SK-N-SH (cell line): ENCODE data around the gene HSFX3. TPM values are rescaled to one million over a fixed set of nuclear protein-coding genes. Genes with fewer than 3 reads are reported as not detected.

Experiments
- CTCF ChIA-PET: fragments of 300-600, 350-600 bp; formaldehyde crosslinking; extraction: SDS; loops from one replicate; lab custom pipeline; 2021; lab: Yijun Ruan, JAX
- POLR2A ChIA-PET: fragments of 350-600 bp; sonication (Branson Sonifier 250); formaldehyde crosslinking; extraction: SDS; loops from one replicate; lab custom pipeline; 2020; ENCODE audit warnings: antibody characterized with exemption, inconsistent platforms; lab: Yijun Ruan, JAX
- DNase-seq: peaks from one replicate; pipeline ENCODE4 v3.0.0; 2012
- H2AFZ ChIP-seq: fragments of 200-600 bp; sonication (generic); 2 replicates; pipeline ENCODE4 v1.8.1; 2016; ENCODE audit warnings: antibody characterized with exemption, mild to moderate bottlenecking, low read depth
- H3F3A ChIP-seq: fragments of 200-600 bp; sonication (generic); replicated peaks from 2 replicates; pipeline ENCODE3; 2016; ENCODE audit warnings: antibody characterized with exemption, mild to moderate bottlenecking; ENCODE audit not compliant: insufficient read depth
- H3K27ac ChIP-seq, 2 experiments: fragments of 200-500 bp in 1 of 2; fragments of 200-600 bp in 1 of 2; sonication (Bioruptor generic) in 1 of 2; sonication (generic), shearing (Covaris generic) in 1 of 2; 2 replicates each; pipeline versions ENCODE4 v1.5.1 to v1.6.1; 2014 to 2016; ENCODE audit warnings: low read depth in 2 of 2, inconsistent platforms in 1 of 2, low read length in 1 of 2, mild to moderate bottlenecking in 1 of 2, mixed read lengths in 1 of 2
- H3K27me3 ChIP-seq: fragments of 200-600 bp; sonication (generic), shearing (Covaris generic); 2 replicates; pipeline ENCODE4 v1.6.1; 2016; ENCODE audit warnings: mixed run types; ENCODE audit not compliant: insufficient read depth
- H3K36me3 ChIP-seq, 2 experiments: fragments of 200-500 bp in 1 of 2; fragments of 200-600 bp in 1 of 2; sonication (Bioruptor generic) in 1 of 2; sonication (generic) in 1 of 2; replicated peaks in 1 of 2; 2 replicates each; pipeline versions ENCODE3 to v1.5.1; 2014 to 2016; ENCODE audit warnings: low read length in 1 of 2, mild to moderate bottlenecking in 1 of 2; ENCODE audit not compliant: insufficient read depth in 2 of 2, control insufficient read depth in 1 of 2
- H3K4me1 ChIP-seq, 2 experiments: fragments of 200-500 bp in 1 of 2; fragments of 200-600 bp in 1 of 2; sonication (Bioruptor generic) in 1 of 2; sonication (generic), shearing (Covaris generic) in 1 of 2; 2 replicates each; pipeline versions ENCODE4 v1.5.1 to v1.6.1; 2014 to 2016; ENCODE audit warnings: low read depth in 1 of 2, low read length in 1 of 2, mixed run types in 1 of 2; ENCODE audit not compliant: insufficient read depth in 2 of 2, control insufficient read depth in 1 of 2
- H3K4me2 ChIP-seq: fragments of 200-600 bp; sonication (generic), shearing (Covaris generic); 2 replicates; pipeline ENCODE4 v1.6.1; 2017; ENCODE audit warnings: mixed run types
- H3K4me3 ChIP-seq, 2 experiments: fragments of 200-500 bp in 1 of 2; fragments of 200-600 bp in 1 of 2; sonication (Bioruptor generic) in 1 of 2; sonication (generic), shearing (Covaris generic) in 1 of 2; 2 replicates each; pipeline versions ENCODE4 v1.5.1 to v1.8.1; 2014 to 2016; ENCODE audit warnings: low read depth in 2 of 2, inconsistent platforms in 1 of 2, low read length in 1 of 2, mild to moderate bottlenecking in 1 of 2, mixed read lengths in 1 of 2, moderate library complexity in 1 of 2
- H3K79me2 ChIP-seq: fragments of 200-600 bp; sonication (generic); 2 replicates; pipeline ENCODE4 v1.8.1; 2017; ENCODE audit warnings: mild to moderate bottlenecking; ENCODE audit not compliant: insufficient read depth
- H3K9ac ChIP-seq: fragments of 200-600 bp; sonication (generic); 2 replicates; pipeline ENCODE4 v1.6.1; 2017; ENCODE audit warnings: mixed run types
- H3K9me2 ChIP-seq: fragments of 200-600 bp; sonication (generic); 2 replicates; pipeline ENCODE4 v1.6.1; 2017; ENCODE audit warnings: mixed run types
- H3K9me3 ChIP-seq: fragments of 200-600 bp; sonication (generic); 2 replicates; pipeline ENCODE4 v1.6.1; 2017; ENCODE audit warnings: mixed run types, mild to moderate bottlenecking, moderate library complexity
- H4K20me1 ChIP-seq: fragments of 200-600 bp; sonication (generic); 2 replicates; pipeline ENCODE4 v1.6.1; 2017; ENCODE audit warnings: mild to moderate bottlenecking, mixed run types; ENCODE audit not compliant: insufficient read depth
- CHD2 ChIP-seq: fragments of 150-350 bp; IDR thresholded peaks from 2 replicates; pipeline ENCODE4 v1.6.1; 2018; ENCODE audit warnings: low read length; ENCODE audit not compliant: partially characterized antibody
- ELF1 ChIP-seq: IDR thresholded peaks from 2 replicates; pipeline ENCODE4 v1.4.0; 2012
- EP300 ChIP-seq, 2 experiments: IDR thresholded peaks; 2 replicates each; pipeline versions ENCODE4 v1.4.0 to v1.6.1; 2012; ENCODE audit warnings: borderline replicate concordance in 1 of 2, low read depth in 1 of 2, low read length in 1 of 2
- EZH2phosphoT487 ChIP-seq: fragments of 200-600 bp; sonication (generic); IDR thresholded peaks from 2 replicates; pipeline ENCODE4 v1.6.1; 2017; ENCODE audit warnings: low read depth, mixed run types, mild to moderate bottlenecking, antibody characterized with exemption, moderate library complexity, borderline replicate concordance
- FOSL2 ChIP-seq: IDR thresholded peaks from 2 replicates; pipeline ENCODE4 v1.4.0; 2012; ENCODE audit warnings: low read depth, mild to moderate bottlenecking, moderate library complexity, borderline replicate concordance
- GATA2 ChIP-seq: sonication (generic); formaldehyde crosslinking; IDR thresholded peaks from 2 replicates; pipeline ENCODE4 v1.5.0; 2020; ENCODE audit warnings: mild to moderate bottlenecking, missing genetic modification reagents
- IRF3 ChIP-seq: fragments of 150-350 bp; IDR thresholded peaks from 2 replicates; pipeline ENCODE4 v1.6.1; 2016; ENCODE audit warnings: mild to moderate bottlenecking, low read depth, low read length
- MXI1 ChIP-seq: IDR thresholded peaks from 2 replicates; pipeline ENCODE4 v1.6.1; 2012; ENCODE audit warnings: mild to moderate bottlenecking, low read depth, low read length, improper control_type of control experiment
- NRF1 ChIP-seq: IDR thresholded peaks from 2 replicates; pipeline ENCODE4 v1.6.1; 2012; ENCODE audit warnings: low read depth, mild to moderate bottlenecking, low read length
- POLR2AphosphoS5 ChIP-seq: IDR thresholded peaks from 2 replicates; pipeline ENCODE4 v1.6.1; 2012; ENCODE audit warnings: low read depth, low read length
- RCOR1 ChIP-seq: fragments of 150-350 bp; IDR thresholded peaks from 2 replicates; pipeline ENCODE4 v1.6.1; 2017; ENCODE audit warnings: antibody characterized with exemption, low read length
- RXRA ChIP-seq: IDR thresholded peaks from 2 replicates; pipeline ENCODE4 v1.4.0; 2012; ENCODE audit warnings: low read depth, mild to moderate bottlenecking, borderline replicate concordance
- SIN3A ChIP-seq: IDR thresholded peaks from 2 replicates; pipeline ENCODE4 v1.6.1; 2012; ENCODE audit warnings: low read depth, mild to moderate bottlenecking, low read length, moderate library complexity, borderline replicate concordance
- TCF12 ChIP-seq: IDR thresholded peaks from 2 replicates; pipeline ENCODE4 v1.4.0; 2012
- TEAD4 ChIP-seq: IDR thresholded peaks from 2 replicates; pipeline ENCODE4 v1.4.0; 2012; ENCODE audit warnings: mild to moderate bottlenecking, borderline replicate concordance; ENCODE audit not compliant: insufficient read depth
- YY1 ChIP-seq: IDR thresholded peaks from 2 replicates; pipeline ENCODE4 v1.4.0; 2012; ENCODE audit warnings: low read depth, mild to moderate bottlenecking
- ZBTB33 ChIP-seq: IDR thresholded peaks from 2 replicates; pipeline ENCODE4 v1.4.0; 2012; ENCODE audit warnings: low read depth, borderline replicate concordance
- WGBS: methylation state at CpG from one replicate; pipeline ENCODE4 v1.1.6; 2017; ENCODE audit warnings: low lambda C conversion rate; 5-methylcytosine and 5-hydroxymethylcytosine counted together
- polyA plus RNA-seq, 3 experiments: library from polyadenylated mRNA; depleted of rRNA; stranded (reverse); fragments of >200 nt; gene quantifications; 2 replicates each; pipeline ENCODE4 v1.2.3, GENCODE V29; 2012
- TF ChIP-seq, protein P1 (sequence below): fragments of 150-350 bp; IDR thresholded peaks from 2 replicates; pipeline ENCODE4 v1.6.1; 2017; ENCODE audit warnings: antibody characterized with exemption, low read length, low read depth, borderline replicate concordance
- TF ChIP-seq, protein P2 (sequence below): IDR thresholded peaks from 2 replicates; pipeline ENCODE4 v1.6.1; 2012; ENCODE audit warnings: mild to moderate bottlenecking, low read depth, low read length, moderate library complexity
- TF ChIP-seq, protein P3 (sequence below): IDR thresholded peaks from 2 replicates; pipeline ENCODE4 v1.4.0; 2012; ENCODE audit warnings: low read depth

HSFX3 gene
- polyA plus RNA-seq, 1 of the 3 experiments (the other 2 are of a cell fraction), result not detected

- WGBS, result 39% methylated on average over 56 of the region's 71 CpGs
- no peaks in the 10 kb centered on the region for H3K9me3 ChIP-seq
- peak within 1 kb of the TSS; percentile 78 for H3K4me2 ChIP-seq
- ChIA-PET POLR2A (interaction anchor here (0.6 to 2.7 kb wide), 4 partner anchors 19 to 398 kb away, joined by 3 to 18 read pairs (median 7); partner anchors contain the start of genes EOLA2 and IDS), CTCF (interaction anchor here (0.9 to 1.8 kb wide), 3 partner anchors 29 to 36 kb away, joined by 3 to 5 read pairs (median 5); partner anchors contain the start of gene IDS)
- peak within 1 kb of the TSS; percentile 88 to 93 for H3K27ac ChIP-seq
- peak within 1 kb of the TSS; percentile 63 to 73 for H3K4me3 ChIP-seq
- 0 out of 2 replicates have a peak within 1 kb of the TSS, but pooled peaks have one; percentile 54 for H2AFZ ChIP-seq
- H3K9ac ChIP-seq, result peak within 1 kb of the TSS; percentile 69
- peaks cover 0 to 7% of the 10 kb centered on the region in 2 experiments; a peak in 1 of 4 replicates for H3K4me1 ChIP-seq
- H4K20me1 ChIP-seq, result no peaks in the 10 kb centered on the region
- no peaks in the 10 kb centered on the region for H3K79me2 ChIP-seq
- TF ChIP-seq POLR2AphosphoS5, result 0 out of 2 replicates have a peak, but pooled peaks have one; percentile 17
- no peak for TF ChIP-seq YY1
- TF ChIP-seq TEAD4, result no peak
- peak; percentile 82 for TF ChIP-seq ELF1
- TF ChIP-seq IRF3, result no peak
- TF ChIP-seq, protein P1, sequence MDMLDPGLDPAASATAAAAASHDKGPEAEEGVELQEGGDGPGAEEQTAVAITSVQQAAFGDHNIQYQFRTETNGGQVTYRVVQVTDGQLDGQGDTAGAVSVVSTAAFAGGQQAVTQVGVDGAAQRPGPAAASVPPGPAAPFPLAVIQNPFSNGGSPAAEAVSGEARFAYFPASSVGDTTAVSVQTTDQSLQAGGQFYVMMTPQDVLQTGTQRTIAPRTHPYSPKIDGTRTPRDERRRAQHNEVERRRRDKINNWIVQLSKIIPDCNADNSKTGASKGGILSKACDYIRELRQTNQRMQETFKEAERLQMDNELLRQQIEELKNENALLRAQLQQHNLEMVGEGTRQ, result no peak
- peak; percentile 25 for TF ChIP-seq MXI1
- peak; percentile 26 for TF ChIP-seq NRF1
- no peak for TF ChIP-seq EP300 (IDR thresholded peaks at IDR 0.05; ENCODE audit: borderline replicate concordance in 1 of 2, low read depth in 1 of 2, low read length in 1 of 2)
- TF ChIP-seq FOSL2, result no peak
- no peak for TF ChIP-seq GATA2 (CRISPR knock-in tag)
- no peak for TF ChIP-seq RCOR1
- TF ChIP-seq EZH2phosphoT487, result no peak
- peak; percentile 52 for TF ChIP-seq CHD2
- TF ChIP-seq, protein P2, sequence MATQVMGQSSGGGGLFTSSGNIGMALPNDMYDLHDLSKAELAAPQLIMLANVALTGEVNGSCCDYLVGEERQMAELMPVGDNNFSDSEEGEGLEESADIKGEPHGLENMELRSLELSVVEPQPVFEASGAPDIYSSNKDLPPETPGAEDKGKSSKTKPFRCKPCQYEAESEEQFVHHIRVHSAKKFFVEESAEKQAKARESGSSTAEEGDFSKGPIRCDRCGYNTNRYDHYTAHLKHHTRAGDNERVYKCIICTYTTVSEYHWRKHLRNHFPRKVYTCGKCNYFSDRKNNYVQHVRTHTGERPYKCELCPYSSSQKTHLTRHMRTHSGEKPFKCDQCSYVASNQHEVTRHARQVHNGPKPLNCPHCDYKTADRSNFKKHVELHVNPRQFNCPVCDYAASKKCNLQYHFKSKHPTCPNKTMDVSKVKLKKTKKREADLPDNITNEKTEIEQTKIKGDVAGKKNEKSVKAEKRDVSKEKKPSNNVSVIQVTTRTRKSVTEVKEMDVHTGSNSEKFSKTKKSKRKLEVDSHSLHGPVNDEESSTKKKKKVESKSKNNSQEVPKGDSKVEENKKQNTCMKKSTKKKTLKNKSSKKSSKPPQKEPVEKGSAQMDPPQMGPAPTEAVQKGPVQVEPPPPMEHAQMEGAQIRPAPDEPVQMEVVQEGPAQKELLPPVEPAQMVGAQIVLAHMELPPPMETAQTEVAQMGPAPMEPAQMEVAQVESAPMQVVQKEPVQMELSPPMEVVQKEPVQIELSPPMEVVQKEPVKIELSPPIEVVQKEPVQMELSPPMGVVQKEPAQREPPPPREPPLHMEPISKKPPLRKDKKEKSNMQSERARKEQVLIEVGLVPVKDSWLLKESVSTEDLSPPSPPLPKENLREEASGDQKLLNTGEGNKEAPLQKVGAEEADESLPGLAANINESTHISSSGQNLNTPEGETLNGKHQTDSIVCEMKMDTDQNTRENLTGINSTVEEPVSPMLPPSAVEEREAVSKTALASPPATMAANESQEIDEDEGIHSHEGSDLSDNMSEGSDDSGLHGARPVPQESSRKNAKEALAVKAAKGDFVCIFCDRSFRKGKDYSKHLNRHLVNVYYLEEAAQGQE, result no peak
- no peak for TF ChIP-seq SIN3A
- no peak for TF ChIP-seq TCF12
- TF ChIP-seq, protein P3, sequence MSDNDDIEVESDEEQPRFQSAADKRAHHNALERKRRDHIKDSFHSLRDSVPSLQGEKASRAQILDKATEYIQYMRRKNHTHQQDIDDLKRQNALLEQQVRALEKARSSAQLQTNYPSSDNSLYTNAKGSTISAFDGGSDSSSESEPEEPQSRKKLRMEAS, result no peak
- no peak for TF ChIP-seq ZBTB33
- TF ChIP-seq RXRA, result no peak
- peak; percentile 22 for DNase-seq
- H3K36me3 ChIP-seq, result no peaks in the 10 kb centered on the region
- H3F3A ChIP-seq, result no peaks in the 10 kb centered on the region
- no peaks in the 10 kb centered on the region for H3K27me3 ChIP-seq
- H3K9me2 ChIP-seq, result no peaks in the 10 kb centered on the region
These were observed 8.9 kb downstream of the HSFX3 start, which contains the start of gene EOLA1 for GRCh38 chrX:149540621-149541520. EOLA1 (plus strand) TSS chrX:149541012; CDS start chrX:149545631, 4,619 bp downstream.
